Lower leg skin (tissue), 3 donors: ENCODE data around the gene CDRT15.

Experiments used
- CTCF ChIP-seq, 3 donors: fragments of 450-650 bp; IDR thresholded peaks; one replicate each; pipeline ENCODE4 v1.5.1; 2016; ENCODE audit warnings: antibody characterized with exemption in 3 of 3, mild to moderate bottlenecking in 3 of 3, moderate library complexity in 2 of 3
- POLR2A ChIP-seq, 2 donors: fragments of 450-650 bp; IDR thresholded peaks; one replicate each; pipeline ENCODE4 v1.6.1; 2016 to 2017; ENCODE audit warnings: antibody characterized with exemption in 2 of 2, mild to moderate bottlenecking in 1 of 2, moderate library complexity in 1 of 2

- TF ChIP-seq POLR2A (IDR thresholded peaks at IDR 0.05) (no peak), CTCF (IDR thresholded peaks at IDR 0.05) (no peak)
Measured at GRCh38 chr17:14211801-14212200, 24.9 kb downstream of the CDRT15 start.
